ENCODE measurements around the gene TBC1D16.

Gene TBC1D16

DNA sequence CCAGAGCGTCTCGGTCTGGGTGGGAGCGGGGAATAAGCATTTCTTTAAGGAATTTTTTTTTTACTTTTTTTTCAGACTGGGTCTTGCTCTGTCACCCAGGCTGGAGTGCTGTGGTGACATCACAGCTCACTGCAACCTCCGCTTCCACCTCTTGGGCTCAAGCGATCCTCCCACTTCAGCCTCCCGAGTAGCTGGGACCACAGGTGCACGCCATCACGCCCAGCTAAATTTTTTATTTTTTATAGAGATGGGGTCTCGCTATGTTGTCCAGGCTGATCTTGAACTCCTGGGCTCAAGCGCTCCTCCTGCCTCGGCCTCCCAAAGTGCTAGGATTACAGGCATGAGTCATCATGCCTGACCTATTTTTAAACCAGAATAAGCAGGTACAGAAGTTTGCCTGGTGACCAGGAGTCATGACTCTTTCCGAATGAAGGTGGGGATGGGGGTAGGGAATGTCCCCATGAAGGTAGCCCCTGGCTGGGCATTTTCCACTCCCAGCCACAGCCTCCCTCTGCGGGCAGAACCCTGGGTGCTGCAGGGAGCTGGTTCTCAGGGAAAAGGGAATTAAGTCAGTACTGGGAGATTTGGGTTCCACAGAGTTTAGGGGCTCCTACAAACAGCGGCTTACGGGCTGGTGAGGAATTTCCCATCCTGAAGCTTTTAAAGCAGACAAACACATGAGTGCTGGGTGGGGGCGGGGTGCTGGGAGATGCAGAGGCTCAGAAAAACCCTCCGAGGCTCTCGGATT lies 48.3 kb downstream of the TBC1D16 start:
- DNase-seq = no peak

DNA sequence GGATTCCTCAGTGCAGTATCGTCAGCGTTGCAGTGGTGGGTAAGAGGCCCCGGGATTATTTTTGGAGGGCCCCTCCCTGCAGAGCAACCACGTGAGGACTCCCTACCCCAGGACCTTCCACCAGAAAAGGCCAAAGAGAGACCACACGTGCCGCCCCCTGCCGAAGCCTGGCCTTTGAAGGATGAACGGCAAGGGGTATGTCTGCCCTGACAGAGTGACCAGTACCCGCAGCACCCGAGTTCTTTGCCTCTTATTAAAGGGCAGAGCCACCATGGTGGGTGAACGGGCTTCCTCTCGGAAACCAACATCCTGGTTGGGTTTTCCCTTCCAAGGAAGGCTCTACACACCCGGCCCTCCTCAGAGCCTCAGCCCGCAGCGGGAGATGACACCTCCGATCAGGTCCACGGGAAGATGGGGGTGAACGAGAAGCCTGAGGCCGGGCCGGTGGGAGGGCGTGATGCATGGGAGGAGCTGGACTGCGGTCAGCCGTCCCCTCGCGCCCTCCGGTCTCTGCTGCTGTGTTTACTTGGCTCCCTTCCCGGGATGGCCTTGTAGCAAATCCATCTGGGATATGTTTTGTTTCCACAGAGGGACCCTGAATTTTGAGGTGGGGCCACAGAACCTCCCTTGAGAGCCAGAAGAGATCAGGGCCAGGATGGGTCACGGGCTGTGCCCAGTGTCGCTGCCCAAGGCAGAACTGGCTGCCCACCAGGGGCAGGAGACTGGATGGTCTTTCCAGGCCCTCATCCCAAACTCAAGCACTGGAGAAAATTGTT lies 49.1 kb downstream of the TBC1D16 start:
- DNase-seq = no peak

DNA sequence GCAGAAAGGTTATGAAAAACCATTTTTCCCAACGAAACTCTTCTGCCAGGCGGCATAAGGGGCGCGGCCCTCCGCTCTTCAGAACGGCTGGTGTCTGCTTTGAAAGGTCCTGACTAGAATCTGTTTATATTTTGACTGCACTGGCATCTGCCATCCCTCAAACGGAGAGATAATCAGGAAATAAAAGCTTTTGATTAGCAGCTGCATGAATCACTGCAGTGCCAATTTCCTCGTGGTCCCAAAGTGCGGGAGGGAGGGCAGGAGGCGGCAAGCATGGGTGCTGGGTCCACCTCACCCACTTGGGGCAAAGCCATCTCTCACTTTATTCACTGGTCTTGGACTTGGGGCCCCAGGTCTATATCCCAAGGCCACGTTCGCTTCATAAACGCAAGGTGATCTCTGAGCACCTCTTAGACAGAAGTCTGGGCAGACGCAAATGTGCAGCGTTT lies 49.7 kb downstream of the TBC1D16 start:
- DNase-seq = no peak

GRCh38 chr17:79985361-79985942 lies 50.2 kb downstream of the TBC1D16 start:
- DNase-seq = no peak

- DNase-seq = no peak
Observed at GRCh38 chr17:79984877-79985276, 50.8 kb downstream of the TBC1D16 start.

GRCh38 chr17:79984045-79984840 lies 51.4 kb downstream of the TBC1D16 start:
- DNase-seq = no peak

- DNase-seq = no peak
Observed at GRCh38 chr17:79983456-79983855, 52.2 kb downstream of the TBC1D16 start.

DNA sequence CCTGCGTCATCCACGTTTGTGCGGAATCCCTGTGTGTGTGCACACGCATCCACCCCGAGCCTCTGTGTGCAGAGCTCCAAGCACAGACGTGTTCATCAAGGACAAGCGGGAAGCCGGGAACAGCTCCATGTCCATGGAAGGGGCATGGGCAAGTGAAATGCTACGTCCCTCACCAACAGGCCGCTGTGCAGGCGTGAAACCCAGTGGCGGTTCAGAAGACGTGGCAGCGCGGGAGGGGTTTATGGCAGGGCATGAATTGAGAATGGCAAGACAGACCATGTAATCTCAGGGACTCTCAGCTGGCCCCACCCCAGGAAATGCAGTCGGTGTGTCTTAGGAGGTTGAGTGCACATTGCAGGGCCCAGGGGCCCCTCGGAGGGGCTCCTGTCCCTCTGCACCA lies 52.7 kb downstream of the TBC1D16 start:
- no peak for DNase-seq

DNA sequence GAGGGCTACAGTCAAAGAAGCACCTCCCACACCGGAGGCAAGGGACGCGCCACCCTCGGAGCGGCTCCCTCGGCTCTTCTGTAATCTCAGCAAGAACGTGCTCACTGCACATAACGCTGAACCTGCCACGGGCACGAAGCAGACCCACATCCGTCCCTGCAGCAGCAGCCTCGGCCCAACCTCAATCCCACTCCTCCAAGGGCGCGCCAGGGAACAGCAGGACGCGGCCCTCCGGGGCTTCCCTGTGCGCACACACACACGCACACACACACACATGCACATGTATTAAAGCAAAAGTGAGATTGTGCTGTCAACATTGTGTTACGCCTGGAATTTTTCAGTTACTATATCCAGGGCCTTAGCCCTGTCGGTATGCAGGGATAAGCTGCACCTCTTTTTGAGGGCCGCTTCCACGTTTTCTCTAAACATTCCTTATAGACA lies 54.0 kb downstream of the TBC1D16 start:
- no peak for DNase-seq

GRCh38 chr17:79981090-79981489 lies 54.6 kb downstream of the TBC1D16 start:
- DNase-seq = no peak

DNA sequence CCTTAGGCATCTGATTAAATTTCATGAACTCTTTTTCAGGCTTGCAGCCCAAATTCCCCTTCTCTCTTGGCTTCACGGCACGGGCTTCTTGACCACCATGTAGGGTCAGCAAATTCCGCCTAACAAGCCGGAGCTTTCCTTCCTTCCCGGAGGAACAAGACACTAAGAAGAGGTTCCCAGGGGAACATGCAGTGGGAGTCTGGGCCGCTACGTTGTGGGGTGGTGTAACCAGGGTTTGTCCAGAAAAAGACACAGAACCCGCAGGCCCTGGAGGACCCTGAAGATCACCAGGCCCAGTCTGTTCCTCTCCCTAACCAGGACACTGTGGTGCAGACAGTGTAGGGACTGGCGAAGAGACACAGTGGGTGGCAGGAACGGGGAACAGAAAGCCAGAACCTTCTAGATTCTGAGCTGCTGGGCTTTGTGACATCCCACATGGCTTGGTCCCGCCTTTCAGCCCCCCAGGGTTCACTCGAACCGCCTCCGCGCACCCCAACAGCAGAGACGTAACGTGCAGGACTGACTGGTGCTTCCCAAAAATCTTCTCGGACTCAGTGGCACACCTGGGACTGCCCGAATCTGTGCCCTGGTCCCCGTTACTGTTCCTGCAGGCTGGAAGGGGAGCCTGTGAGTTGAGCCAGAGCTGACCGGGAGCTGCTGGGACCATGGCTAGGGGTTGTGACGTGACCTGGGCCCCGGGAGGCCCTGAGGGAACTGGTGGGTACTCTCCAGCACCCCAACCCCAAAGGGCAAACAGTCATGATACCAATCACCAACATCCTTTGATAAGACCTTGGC lies 55.2 kb downstream of the TBC1D16 start:
- DNase-seq = no peak

DNA sequence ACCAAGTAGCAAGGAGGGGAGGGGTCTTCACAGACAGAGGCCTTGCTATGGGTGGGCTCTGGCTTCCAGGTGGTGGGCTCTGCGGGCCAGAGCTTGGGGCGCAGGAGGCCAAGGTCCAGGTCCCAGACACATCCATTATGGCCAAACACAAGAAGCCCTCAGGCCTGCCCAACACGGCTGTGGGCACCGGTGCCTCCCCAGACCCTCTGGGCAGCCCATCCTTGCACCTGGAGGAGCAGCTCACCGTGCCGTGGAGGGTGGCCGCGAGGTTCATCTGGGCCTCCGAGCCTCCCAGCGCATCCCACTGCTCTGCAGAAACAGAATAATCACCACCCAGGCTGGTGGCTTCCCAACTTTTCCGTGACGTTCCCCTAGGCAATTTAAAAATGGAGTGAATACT lies 55.9 kb downstream of the TBC1D16 start:
- DNase-seq = no peak

- DNase-seq = no peak
Observed at GRCh38 chr17:79979221-79979741, 56.4 kb downstream of the TBC1D16 start.

GRCh38 chr17:79978548-79978855 lies 57.2 kb downstream of the TBC1D16 start:
- DNase-seq = no peak

DNA sequence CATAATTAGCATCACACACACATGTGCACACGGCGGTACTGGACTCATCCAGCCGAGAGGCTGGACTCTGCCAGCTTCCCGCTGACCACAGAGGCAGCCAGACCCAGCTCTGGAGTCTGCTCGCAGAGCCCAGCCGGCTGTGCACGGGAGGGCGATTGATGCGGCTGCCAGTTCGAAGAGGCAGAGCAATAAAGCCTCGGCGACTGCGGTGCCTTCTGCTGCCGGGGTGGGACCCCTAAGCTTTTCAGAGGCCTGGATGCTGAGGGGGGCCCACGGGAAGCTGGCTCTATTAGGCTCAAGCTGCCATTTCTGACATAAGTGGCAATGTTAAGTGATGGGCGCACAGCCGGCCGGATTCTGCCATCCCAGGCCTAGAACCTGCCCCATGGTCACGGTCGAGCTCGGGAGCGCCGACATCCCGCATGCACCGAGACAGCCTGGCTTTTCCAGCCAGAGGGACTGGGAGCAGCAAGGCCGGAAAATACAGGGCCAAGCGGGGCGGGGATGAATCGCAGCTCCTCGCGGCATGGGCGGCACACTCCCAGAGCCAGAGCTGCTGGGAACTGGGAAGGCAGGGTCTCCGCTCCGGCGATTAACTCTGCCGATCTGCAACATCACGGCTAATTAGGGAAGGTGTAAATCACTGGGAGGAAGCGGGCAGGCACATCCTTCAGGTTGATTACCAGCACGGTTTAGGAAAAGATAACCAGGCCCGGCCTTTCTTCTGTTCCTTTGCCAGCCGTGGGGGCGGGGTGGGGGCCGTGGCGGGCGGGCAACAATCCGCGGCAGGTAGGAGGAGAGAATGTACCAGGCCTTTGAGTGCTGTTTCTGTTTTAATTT lies 57.7 kb downstream of the TBC1D16 start:
- no peak for DNase-seq

DNA sequence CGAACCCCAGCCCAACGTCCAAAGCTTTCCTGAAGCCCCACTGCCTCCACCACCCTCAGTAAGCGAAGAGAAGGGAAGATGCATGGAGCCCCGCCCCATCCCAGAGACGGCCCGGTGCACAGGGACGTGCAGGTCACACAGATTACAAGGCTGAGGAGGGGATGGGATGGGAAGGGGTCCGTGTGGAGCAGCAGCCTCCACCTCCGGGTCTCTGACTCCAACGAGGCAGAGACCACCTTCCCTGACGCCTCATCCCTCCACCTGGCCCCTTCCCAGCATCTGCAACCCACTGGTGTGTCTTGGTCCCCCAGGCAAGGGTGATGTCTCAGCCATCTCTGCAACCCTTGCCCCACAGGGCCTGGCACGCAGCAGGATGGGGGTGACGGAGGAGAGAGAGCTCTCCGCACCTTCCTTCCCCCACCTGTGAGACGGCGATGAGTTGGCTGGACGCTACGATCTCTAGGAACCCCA lies 58.5 kb downstream of the TBC1D16 start:
- DNase-seq = no peak

DNA sequence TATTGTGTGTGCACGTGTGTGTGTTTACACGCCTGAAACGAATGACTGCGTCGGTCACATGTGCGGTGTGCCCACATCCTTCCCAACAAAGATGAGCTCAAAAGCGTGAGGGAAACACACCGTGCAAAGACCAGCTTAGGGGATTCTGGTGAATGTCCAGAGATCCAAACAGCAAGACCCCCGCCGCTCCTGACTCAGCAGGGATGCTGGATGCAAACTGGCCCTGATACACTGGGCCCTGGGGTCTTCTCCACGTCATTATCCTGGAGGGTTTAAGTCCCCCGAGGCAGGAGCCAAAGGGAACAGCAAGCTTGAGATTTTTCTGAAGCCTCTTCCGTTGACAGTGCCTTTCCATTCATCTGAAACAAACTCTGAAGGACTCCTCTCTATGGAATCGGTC lies 59.2 kb downstream of the TBC1D16 start:
- no peak for DNase-seq

GRCh38 chr17:79975498-79976134 lies 60.1 kb downstream of the TBC1D16 start:
- DNase-seq = no peak

DNA sequence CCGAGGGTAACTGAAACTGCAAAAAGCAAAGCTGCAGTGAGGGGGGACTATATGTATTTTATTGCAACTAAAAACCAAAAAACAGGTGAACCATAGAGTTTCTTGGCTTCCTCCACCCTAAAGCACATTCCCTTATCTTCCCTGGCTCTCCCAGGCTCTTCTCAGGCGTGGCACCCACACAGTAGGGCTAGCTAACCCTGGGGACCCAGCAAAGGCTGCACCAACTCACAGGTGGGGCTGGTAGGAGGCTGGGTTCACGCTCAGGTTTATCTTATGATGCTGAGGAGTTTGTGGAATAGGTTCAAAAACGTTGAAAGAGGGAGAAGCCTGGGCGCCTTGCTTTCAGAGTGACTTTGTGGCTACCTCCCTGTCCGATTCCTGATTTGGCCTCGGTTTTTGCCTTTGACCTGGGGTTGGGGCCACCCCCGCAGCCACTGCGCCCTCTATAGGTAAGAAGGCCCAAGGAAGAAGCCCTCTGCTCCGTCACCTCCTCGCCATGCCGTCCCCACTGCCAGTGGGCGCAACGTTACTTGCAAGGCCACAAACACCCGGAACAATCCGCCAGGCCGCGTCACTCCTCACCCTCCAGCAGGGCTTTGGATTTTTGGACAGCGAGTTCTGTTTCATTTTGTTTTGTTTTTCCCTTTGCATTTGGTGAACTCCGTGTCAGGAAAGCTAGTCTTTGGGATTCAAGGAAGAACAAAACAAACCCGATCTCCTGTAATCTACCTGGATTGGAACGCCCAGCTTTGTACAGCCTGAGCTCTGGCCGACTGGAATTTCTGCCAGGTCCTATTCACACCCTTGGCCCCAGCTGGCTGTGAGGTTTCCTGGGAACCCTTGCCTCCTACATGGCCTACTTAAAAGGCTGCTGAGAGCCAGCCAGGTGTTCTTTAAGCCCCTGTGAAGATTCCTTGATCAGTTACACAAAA lies 60.8 kb downstream of the TBC1D16 start:
- DNase-seq = no peak
